ENCODE measurements around the gene TEKT3.

DNA sequence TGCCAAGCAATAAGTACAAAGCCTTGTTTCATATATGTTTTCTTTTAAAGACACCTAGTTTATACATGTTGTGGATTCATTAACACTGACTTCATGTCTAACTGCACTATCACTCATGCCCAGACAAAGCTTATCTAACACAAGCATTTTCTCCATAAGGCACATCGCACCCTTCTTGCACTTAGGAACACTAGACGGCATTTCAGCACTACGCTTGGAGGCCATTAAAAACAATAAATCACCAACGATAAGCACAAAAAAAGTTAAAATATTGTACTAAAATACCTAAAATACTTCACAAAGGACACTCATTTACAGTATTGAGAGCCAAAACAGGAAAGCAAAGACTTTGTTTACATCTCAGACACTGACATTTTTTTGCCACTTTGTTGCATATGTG is 39.0 kb upstream of the TEKT3 start:
- no peak for TF ChIP-seq HNF4A (conservative IDR thresholded peaks at IDR 0.05)
- TF ChIP-seq, protein P1, sequence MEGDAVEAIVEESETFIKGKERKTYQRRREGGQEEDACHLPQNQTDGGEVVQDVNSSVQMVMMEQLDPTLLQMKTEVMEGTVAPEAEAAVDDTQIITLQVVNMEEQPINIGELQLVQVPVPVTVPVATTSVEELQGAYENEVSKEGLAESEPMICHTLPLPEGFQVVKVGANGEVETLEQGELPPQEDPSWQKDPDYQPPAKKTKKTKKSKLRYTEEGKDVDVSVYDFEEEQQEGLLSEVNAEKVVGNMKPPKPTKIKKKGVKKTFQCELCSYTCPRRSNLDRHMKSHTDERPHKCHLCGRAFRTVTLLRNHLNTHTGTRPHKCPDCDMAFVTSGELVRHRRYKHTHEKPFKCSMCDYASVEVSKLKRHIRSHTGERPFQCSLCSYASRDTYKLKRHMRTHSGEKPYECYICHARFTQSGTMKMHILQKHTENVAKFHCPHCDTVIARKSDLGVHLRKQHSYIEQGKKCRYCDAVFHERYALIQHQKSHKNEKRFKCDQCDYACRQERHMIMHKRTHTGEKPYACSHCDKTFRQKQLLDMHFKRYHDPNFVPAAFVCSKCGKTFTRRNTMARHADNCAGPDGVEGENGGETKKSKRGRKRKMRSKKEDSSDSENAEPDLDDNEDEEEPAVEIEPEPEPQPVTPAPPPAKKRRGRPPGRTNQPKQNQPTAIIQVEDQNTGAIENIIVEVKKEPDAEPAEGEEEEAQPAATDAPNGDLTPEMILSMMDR (IDR thresholded peaks at IDR 0.05; ENCODE audit: low read depth, low read length, missing input control) = no peak
- TF ChIP-seq SP1 (IDR thresholded peaks at IDR 0.05) = no peak
- TF ChIP-seq YY1 (IDR thresholded peaks at IDR 0.05) = no peak
